ENCODE measurements around the gene PUS10. TPM values are rescaled to one million over a fixed set of nuclear protein-coding genes. Genes with fewer than 3 reads are reported as not detected.
"Not testable (repeated sequence)": the region's sequence is repeated elsewhere in the genome, so short reads cannot be mapped to it uniquely, and the experiment has no call there.

The PUS10 gene
- total and polyA plus RNA-seq, 4 donors, result 3.3 to 5.6 (median 4.7) TPM

DNA sequence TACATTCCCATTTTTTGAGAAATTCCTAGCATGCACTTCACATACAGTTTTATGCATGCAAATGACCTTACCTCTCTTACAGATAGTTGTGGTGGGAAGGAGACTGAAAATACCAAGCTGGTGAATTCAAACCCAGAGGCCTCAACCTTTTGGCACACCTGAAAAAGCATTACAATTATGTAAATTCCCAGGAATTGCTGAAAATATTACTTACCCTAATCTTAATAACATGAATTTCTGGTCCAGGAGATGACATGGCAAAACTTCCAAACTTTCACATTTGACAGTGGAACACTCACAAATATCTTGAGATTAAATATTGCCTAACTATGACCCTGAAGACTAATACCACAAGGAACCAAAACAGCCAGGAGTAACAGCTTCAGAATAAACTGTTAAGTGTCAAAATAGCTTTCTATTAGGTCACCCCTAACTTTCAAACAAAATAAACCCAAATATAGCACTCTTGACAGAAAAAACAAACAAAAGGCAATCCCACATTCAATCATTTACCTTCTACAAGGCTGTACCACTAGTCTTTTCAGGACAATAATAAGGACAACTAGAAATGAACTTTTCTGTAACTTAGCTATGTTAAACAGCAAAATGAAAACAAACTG, 11.5 kb downstream of the PUS10 start:
- Histone ChIP-seq H3K36me3 (ENCODE audit: control insufficient read depth in 1 of 2, insufficient read depth in 2 of 2, low read length in 1 of 2) (no peaks in the 10 kb centered on the region), H3K4me3 (ENCODE audit: low read length in 2 of 2) (no peak overlapping the region), H3K27ac (ENCODE audit: low read depth in 1 of 2, low read length in 2 of 2) (no peak overlapping the region), H3K27me3 (ENCODE audit: control insufficient read depth in 1 of 2, insufficient read depth in 2 of 2, low read length in 1 of 2) (no peaks in the 10 kb centered on the region), H3K4me1 (ENCODE audit: control insufficient read depth in 1 of 2, insufficient read depth in 2 of 2, low read length in 2 of 2) (no peaks in the 10 kb centered on the region), H3K9me3 (ENCODE audit: control insufficient read depth, low read length) (no peaks in the 10 kb centered on the region)
- ATAC-seq (ENCODE audit: low FRiP score), result no peak
- intact Hi-C loops (cut with DNase I), result loop anchor here in 1 of 2 donors (10.0 kb wide), 1 partner anchor 232 kb away; no protein-coding TSS in a partner anchor
- DNase-seq, result no peak

DNA sequence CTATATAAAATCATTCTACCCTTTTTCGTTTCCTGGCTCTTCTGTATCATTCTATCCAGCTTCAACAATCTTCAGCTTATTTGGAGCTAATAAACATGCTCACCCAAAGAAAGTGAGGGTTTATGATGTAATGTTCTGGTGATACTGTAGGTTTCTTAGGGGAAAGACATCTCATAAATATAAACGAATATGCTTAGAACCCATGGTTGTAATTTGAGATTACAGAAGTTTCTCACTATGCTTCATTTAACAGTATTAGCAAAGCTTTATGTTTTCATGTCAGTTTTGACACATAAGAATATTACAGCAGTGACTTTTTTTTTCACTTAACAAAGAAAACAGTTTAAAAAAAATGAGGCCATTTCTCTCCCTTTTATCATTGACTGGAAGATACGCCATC, 12.3 kb downstream of the PUS10 start:
- Histone ChIP-seq H3K4me3 (ENCODE audit: low read length in 2 of 2) (no peak overlapping the region), H3K27ac (ENCODE audit: low read depth in 1 of 2, low read length in 2 of 2) (no peak overlapping the region), H3K36me3 (ENCODE audit: control insufficient read depth in 1 of 2, insufficient read depth in 2 of 2, low read length in 1 of 2) (no peaks in the 10 kb centered on the region), H3K27me3 (ENCODE audit: control insufficient read depth in 1 of 2, insufficient read depth in 2 of 2, low read length in 1 of 2) (no peaks in the 10 kb centered on the region), H3K9me3 (ENCODE audit: control insufficient read depth, low read length) (no peaks in the 10 kb centered on the region), H3K4me1 (ENCODE audit: control insufficient read depth in 1 of 2, insufficient read depth in 2 of 2, low read length in 2 of 2) (no peaks in the 10 kb centered on the region)
- DNase-seq (no peak), ATAC-seq (ENCODE audit: low FRiP score) (no peak)
- 88 to 89% methylated on average over 3 of the region's 3 CpGs for WGBS, 2 donors
- intact Hi-C loops (cut with DNase I), result loop anchor here in 1 of 2 donors (10.0 kb wide), 1 partner anchor 231 kb away; no protein-coding TSS in a partner anchor

- Histone ChIP-seq H3K4me3 (ENCODE audit: low read length in 2 of 2) (no peak overlapping the region), H3K27me3 (ENCODE audit: control insufficient read depth in 1 of 2, insufficient read depth in 2 of 2, low read length in 1 of 2) (no peaks in the 10 kb centered on the region), H3K36me3 (ENCODE audit: control insufficient read depth in 1 of 2, insufficient read depth in 2 of 2, low read length in 1 of 2) (no peaks in the 10 kb centered on the region), H3K9me3 (ENCODE audit: control insufficient read depth, low read length) (no peaks in the 10 kb centered on the region), H3K27ac (ENCODE audit: low read depth in 1 of 2, low read length in 2 of 2) (no peak overlapping the region), H3K4me1 (ENCODE audit: control insufficient read depth in 1 of 2, insufficient read depth in 2 of 2, low read length in 2 of 2) (no peaks in the 10 kb centered on the region)
- WGBS, 2 donors, result 79 to 80% methylated on average over 4 of the region's 4 CpGs
- intact Hi-C loops (cut with DNase I), result loop anchor here (2.0 kb wide), 2 partner anchors 290 to 292 kb away; no protein-coding TSS in a partner anchor
- ATAC-seq (ENCODE audit: low FRiP score) (peak; percentile 63), DNase-seq (no peak)
Observed at GRCh38 chr2:60998628-60999545, 19.2 kb downstream of the PUS10 start.

- Histone ChIP-seq H3K27ac (ENCODE audit: low read depth in 1 of 2, low read length in 2 of 2) (no peak overlapping the region), H3K27me3 (ENCODE audit: control insufficient read depth in 1 of 2, insufficient read depth in 2 of 2, low read length in 1 of 2) (no peaks in the 10 kb centered on the region), H3K9me3 (ENCODE audit: control insufficient read depth, low read length) (no peaks in the 10 kb centered on the region), H3K4me1 (ENCODE audit: control insufficient read depth in 1 of 2, insufficient read depth in 2 of 2, low read length in 2 of 2) (no peaks in the 10 kb centered on the region), H3K36me3 (ENCODE audit: control insufficient read depth in 1 of 2, insufficient read depth in 2 of 2, low read length in 1 of 2) (no peaks in the 10 kb centered on the region), H3K4me3 (ENCODE audit: low read length in 2 of 2) (no peak overlapping the region)
- DNase-seq (no peak), ATAC-seq (ENCODE audit: low FRiP score) (no peak)
- intact Hi-C loops (cut with DNase I), result no loop called here
Observed at GRCh38 chr2:60994131-60994530, 23.9 kb downstream of the PUS10 start.

DNA sequence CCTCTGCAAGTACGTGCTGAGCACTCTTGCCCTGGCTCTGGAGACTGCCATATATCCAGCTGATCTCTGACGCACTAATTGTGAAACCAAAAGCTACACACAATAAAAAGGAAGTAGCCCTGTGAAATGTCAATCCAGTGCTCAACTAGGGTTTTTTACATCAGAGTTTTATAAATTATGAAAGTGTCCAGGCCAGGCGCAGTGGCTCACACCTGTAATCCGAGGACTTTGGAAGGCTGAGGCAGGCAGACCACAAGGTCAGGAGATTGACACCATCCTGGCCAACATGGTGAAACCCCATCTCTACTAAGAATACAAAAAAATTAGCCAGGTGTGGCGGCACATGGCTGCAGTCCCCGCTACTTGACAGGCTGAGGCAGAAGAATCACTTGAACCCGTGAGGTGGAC, 25.1 kb downstream of the PUS10 start:
- no peaks in the 10 kb centered on the region for H3K36me3 ChIP-seq (ENCODE audit: control insufficient read depth in 1 of 2, insufficient read depth in 2 of 2, low read length in 1 of 2)
- intact Hi-C loops (cut with DNase I), result no loop called here
- no peak for ATAC-seq (ENCODE audit: low FRiP score)

GRCh38 chr2:60991644-60992043, 26.4 kb downstream of the PUS10 start:
- WGBS, 2 donors, result 92% methylated on average over 4 of the region's 4 CpGs
- no peak for DNase-seq
- Histone ChIP-seq H3K27ac (ENCODE audit: low read depth in 1 of 2, low read length in 2 of 2) (no peak overlapping the region), H3K4me3 (ENCODE audit: low read length in 2 of 2) (no peak overlapping the region), H3K36me3 (ENCODE audit: control insufficient read depth in 1 of 2, insufficient read depth in 2 of 2, low read length in 1 of 2) (no peaks in the 10 kb centered on the region), H3K4me1 (ENCODE audit: control insufficient read depth in 1 of 2, insufficient read depth in 2 of 2, low read length in 2 of 2) (no peaks in the 10 kb centered on the region), H3K9me3 (ENCODE audit: control insufficient read depth, low read length) (no peaks in the 10 kb centered on the region), H3K27me3 (ENCODE audit: control insufficient read depth in 1 of 2, insufficient read depth in 2 of 2, low read length in 1 of 2) (no peaks in the 10 kb centered on the region)
- intact Hi-C loops (cut with DNase I), result no loop called here
- no peak for ATAC-seq (ENCODE audit: low FRiP score)

More for the DNA sequence above, 25.1 kb downstream of the PUS10 start:
- no peak overlapping the region for H3K4me3 ChIP-seq (ENCODE audit: low read length in 2 of 2)
- no peaks in the 10 kb centered on the region for H3K4me1 ChIP-seq (ENCODE audit: control insufficient read depth in 1 of 2, insufficient read depth in 2 of 2, low read length in 2 of 2)
- H3K27me3 ChIP-seq (ENCODE audit: control insufficient read depth in 1 of 2, insufficient read depth in 2 of 2, low read length in 1 of 2), result no peaks in the 10 kb centered on the region
- H3K9me3 ChIP-seq (ENCODE audit: control insufficient read depth, low read length), result no peaks in the 10 kb centered on the region
- 93 to 95% methylated on average over 7 of the region's 7 CpGs for WGBS, 2 donors
- no peak overlapping the region for H3K27ac ChIP-seq (ENCODE audit: low read depth in 1 of 2, low read length in 2 of 2)
- DNase-seq, result no peak

GRCh38 chr2:60989259-60989658, 28.8 kb downstream of the PUS10 start:
- H3K27ac ChIP-seq (ENCODE audit: low read depth in 1 of 2, low read length in 2 of 2), result no peak overlapping the region
- intact Hi-C loops (cut with DNase I), result no loop called here
- no peaks in the 10 kb centered on the region for H3K4me1 ChIP-seq (ENCODE audit: control insufficient read depth in 1 of 2, insufficient read depth in 2 of 2, low read length in 2 of 2)
- WGBS, 2 donors, result 72 to 83% methylated on average over 2 of the region's 2 CpGs
- H3K9me3 ChIP-seq (ENCODE audit: control insufficient read depth, low read length), result no peaks in the 10 kb centered on the region
- no peaks in the 10 kb centered on the region for H3K36me3 ChIP-seq (ENCODE audit: control insufficient read depth in 1 of 2, insufficient read depth in 2 of 2, low read length in 1 of 2)
- H3K27me3 ChIP-seq (ENCODE audit: control insufficient read depth in 1 of 2, insufficient read depth in 2 of 2, low read length in 1 of 2), result no peaks in the 10 kb centered on the region
- no peak overlapping the region for H3K4me3 ChIP-seq (ENCODE audit: low read length in 2 of 2)
- ATAC-seq (ENCODE audit: low FRiP score) (no peak), DNase-seq (no peak)

DNA sequence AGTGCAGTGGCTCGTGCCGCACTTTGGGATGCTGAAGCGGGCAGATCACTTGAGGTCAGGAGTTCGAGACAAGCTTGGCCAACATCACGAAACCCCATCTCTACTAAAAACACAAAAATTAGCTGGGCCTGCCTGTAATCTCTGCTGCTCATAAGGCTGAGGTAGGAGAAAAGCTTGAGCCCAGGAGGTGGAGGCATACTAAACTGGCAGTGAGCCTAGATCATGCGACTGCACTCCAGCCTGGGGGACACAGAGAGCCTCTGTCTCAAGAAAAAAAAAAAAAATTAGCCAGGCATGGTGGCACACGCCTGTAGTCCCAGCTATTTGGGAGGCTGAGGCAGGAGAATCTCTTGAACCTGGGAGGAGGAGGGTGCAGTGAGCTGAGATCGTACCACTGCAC, 30.4 kb downstream of the PUS10 start:
- WGBS, 2 donors, result 91 to 95% methylated on average over 8 of the region's 8 CpGs

DNA sequence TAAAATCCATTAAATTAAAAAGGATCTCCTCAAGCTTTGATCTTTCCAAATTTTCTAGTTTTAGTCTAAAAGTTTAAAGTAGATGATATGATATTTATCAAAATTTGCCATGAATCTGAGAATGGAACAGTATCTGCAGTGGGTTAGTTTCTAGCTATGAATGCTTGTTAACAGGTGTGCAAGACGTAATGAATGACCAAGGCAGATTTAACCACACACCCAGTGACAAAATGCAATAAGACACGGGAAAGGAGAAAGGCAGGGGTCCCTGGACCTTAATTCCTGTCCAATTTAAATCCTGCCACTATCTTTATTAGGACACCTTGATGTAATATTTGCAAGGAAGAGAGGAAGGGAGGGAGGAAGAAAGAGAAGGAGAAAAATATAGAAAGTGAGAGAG, 31.0 kb downstream of the PUS10 start:
- Histone ChIP-seq H3K9me3 (ENCODE audit: control insufficient read depth, low read length) (no peaks in the 10 kb centered on the region), H3K36me3 (ENCODE audit: control insufficient read depth in 1 of 2, insufficient read depth in 2 of 2, low read length in 1 of 2) (no peaks in the 10 kb centered on the region), H3K27ac (ENCODE audit: low read depth in 1 of 2, low read length in 2 of 2) (no peak overlapping the region), H3K4me1 (ENCODE audit: control insufficient read depth in 1 of 2, insufficient read depth in 2 of 2, low read length in 2 of 2) (no peaks in the 10 kb centered on the region), H3K27me3 (ENCODE audit: control insufficient read depth in 1 of 2, insufficient read depth in 2 of 2, low read length in 1 of 2) (no peaks in the 10 kb centered on the region), H3K4me3 (ENCODE audit: low read length in 2 of 2) (no peak overlapping the region)
- 83 to 90% methylated on average over 2 of the region's 2 CpGs for whole genome bisulfite sequencing, 2 donors
- DNase-seq (no peak), ATAC-seq (ENCODE audit: low FRiP score) (no peak)
- intact Hi-C loops (cut with DNase I), result no loop called here

More for the DNA sequence above, 30.4 kb downstream of the PUS10 start:
- ATAC-seq (ENCODE audit: low FRiP score); DNase-seq; H3K9me3 ChIP-seq (ENCODE audit: control insufficient read depth, low read length); H3K27ac ChIP-seq (ENCODE audit: low read depth in 1 of 2, low read length in 2 of 2); H3K36me3 ChIP-seq (ENCODE audit: control insufficient read depth in 1 of 2, insufficient read depth in 2 of 2, low read length in 1 of 2); intact Hi-C loops (cut with DNase I); H3K4me3 ChIP-seq (ENCODE audit: low read length in 2 of 2); H3K4me1 ChIP-seq (ENCODE audit: control insufficient read depth in 1 of 2, insufficient read depth in 2 of 2, low read length in 2 of 2); H3K27me3 ChIP-seq (ENCODE audit: control insufficient read depth in 1 of 2, insufficient read depth in 2 of 2, low read length in 1 of 2): not testable (repeated sequence)

Measured in aorta (tissue), 5 donors.